Stimulated activated CD4-positive, alpha-beta T cell treated with anti-CD3 and anti-CD28 coated beads, Interleukin-15, amount 100 ng/mL, for 1 hour (primary cell): ENCODE data around the gene CPSF4.

Experiments
- DNase-seq, 2 donors: peaks; one replicate each; pipeline ENCODE4 v3.0.0-alpha.2; 2020; ENCODE audit warnings: low read depth in 1 of 2, low spot score in 1 of 2

The CPSF4 gene

GRCh38 chr7:99447943-99448342, 9.2 kb downstream of the CPSF4 start:
- DNase-seq, result no peak

GRCh38 chr7:99448855-99449254, 10.1 kb downstream of the CPSF4 start:
- no peak for DNase-seq

- DNase-seq, result no peak
Observed at GRCh38 chr7:99449326-99449725, 10.6 kb downstream of the CPSF4 start.

GRCh38 chr7:99451936-99452335, 13.2 kb downstream of the CPSF4 start:
- DNase-seq, result no peak

GRCh38 chr7:99452541-99452940, 13.8 kb downstream of the CPSF4 start:
- no peak for DNase-seq

- no peak for DNase-seq
Observed at GRCh38 chr7:99453105-99453504, 14.4 kb downstream of the CPSF4 start.

- no peak for DNase-seq
Observed at GRCh38 chr7:99455874-99456273, 17.1 kb downstream of the CPSF4 start.

GRCh38 chr7:99456288-99456687, 17.5 kb downstream of the CPSF4 start:
- DNase-seq, result no peak

- DNase-seq, result no peak
Observed at GRCh38 chr7:99457050-99457649, 18.4 kb downstream of the CPSF4 start.

GRCh38 chr7:99457650-99458493, 19.1 kb downstream of the CPSF4 start:
- DNase-seq, result no peak

- no peak for DNase-seq
Observed at GRCh38 chr7:99459087-99459486, 20.3 kb downstream of the CPSF4 start.

- no peak for DNase-seq
Observed at GRCh38 chr7:99460651-99461050, 21.9 kb downstream of the CPSF4 start.

GRCh38 chr7:99461221-99461620, 22.5 kb downstream of the CPSF4 start:
- no peak for DNase-seq

- no peak for DNase-seq
Observed at GRCh38 chr7:99465421-99465768, 26.7 kb downstream of the CPSF4 start.

- no peak for DNase-seq
Observed at GRCh38 chr7:99468336-99468918, 29.7 kb downstream of the CPSF4 start.

- DNase-seq, result no peak
Observed at GRCh38 chr7:99469381-99470065, 30.8 kb downstream of the CPSF4 start.

GRCh38 chr7:99472561-99473314, 34.0 kb downstream of the CPSF4 start, which contains the start of gene ZNF789:
TSS of gene ZNF789 (plus strand) at chr7:99472890. CDS start at chr7:99476457, 3,567 bp downstream.
- DNase-seq, result peak; percentile 95 to 97

GRCh38 chr7:99473315-99473596, 34.5 kb downstream of the CPSF4 start:
- no peak for DNase-seq

GRCh38 chr7:99476107-99476506, 37.4 kb downstream of the CPSF4 start:
- no peak for DNase-seq

- no peak for DNase-seq
Observed at GRCh38 chr7:99478464-99479440, 40.0 kb downstream of the CPSF4 start.
